ENCODE results near the gene SPRR2F. TPM values are rescaled to one million over a fixed set of nuclear protein-coding genes. Genes with fewer than 3 reads are reported as not detected.

The SPRR2F gene
- total and polyA plus RNA-seq, 2 donors (not counting 1 experiment from before 2014, with no cell fraction given): not detected

- Histone ChIP-seq H3K36me3 (replicated peaks in 1 of 2; ENCODE audit: control extremely low read depth in 1 of 2, control insufficient read depth in 1 of 2, extremely low read depth in 1 of 2, insufficient read depth in 2 of 2, low read length in 1 of 2) (no peaks in the 10 kb centered on the region), H3K9me3 (ENCODE audit: control extremely low read depth in 1 of 3, control insufficient read depth in 2 of 3, insufficient read depth in 1 of 3, low read length in 2 of 3) (peaks cover 0 to 3% (median 0%) of the 10 kb centered on the region in 3 donors), H3K4me3 (ENCODE audit: control extremely low read depth in 1 of 5, extremely low read depth in 1 of 5, insufficient read depth in 1 of 5, low read depth in 2 of 5, low read length in 4 of 5) (no peak overlapping the region), H2AFZ (ENCODE audit: insufficient read depth, low read depth, low read length, poor library complexity, severe bottlenecking) (no peak overlapping the region), H3K9ac (ENCODE audit: low read length) (no peak overlapping the region), H3K79me2 (ENCODE audit: control insufficient read depth, insufficient read depth, low read length) (no peaks in the 10 kb centered on the region), H3K4me1 (ENCODE audit: control insufficient read depth in 2 of 2, insufficient read depth in 2 of 2, low read length in 2 of 2) (no peaks in the 10 kb centered on the region), H3K4me2 (replicated peaks; ENCODE audit: low read depth, low read length, poor library complexity, severe bottlenecking) (no peak overlapping the region), H3K27me3 (replicated peaks in 1 of 4; ENCODE audit: control extremely low read depth in 1 of 4, control insufficient read depth in 3 of 4, insufficient read depth in 4 of 4, low read length in 3 of 4) (no peaks in the 10 kb centered on the region), H4K20me1 (ENCODE audit: control insufficient read depth, insufficient read depth, low read length, poor library complexity, severe bottlenecking) (no peaks in the 10 kb centered on the region), H3K27ac (ENCODE audit: low read length in 2 of 2) (no peak overlapping the region)
- Mint-ChIP-seq H3K4me1 (no peaks in the 10 kb centered on the region), H3K27ac (no peak overlapping the region), H3K9me3 (ENCODE audit: insufficient read depth) (no peaks in the 10 kb centered on the region), H3K27me3 (peaks cover 29% of the 10 kb centered on the region), H3K4me3 (no peak overlapping the region)
- intact Hi-C loops (cut with micrococcal nuclease): no loop called here
- ATAC-seq (ENCODE audit: low read depth): no peak
- TF ChIP-seq EZH2 (IDR thresholded peaks at IDR 0.05; ENCODE audit: borderline replicate concordance, insufficient read depth, low read depth, low read length, poor library complexity, severe bottlenecking) (no peak), CTCF (IDR thresholded peaks at IDR 0.05) (no peak)
- POLR2A ChIA-PET: no interaction called here
- CTCF ChIA-PET: no interaction called here
- 100% methylated on average over 1 of the region's 1 CpG for WGBS (ENCODE audit: insufficient coverage)
- DNase-seq: no peak
Measured at GRCh38 chr1:153087652-153088051, 25.7 kb downstream of the SPRR2F start.

- Mint-ChIP-seq H3K27ac (no peak overlapping the region), H3K9me3 (ENCODE audit: insufficient read depth) (peaks cover 5% of the 10 kb centered on the region), H3K27me3 (peaks cover 38% of the 10 kb centered on the region), H3K4me1 (no peaks in the 10 kb centered on the region), H3K4me3 (no peak overlapping the region)
- Histone ChIP-seq H3K27ac (ENCODE audit: low read length in 2 of 2) (no peak overlapping the region), H3K9ac (ENCODE audit: low read length) (no peak overlapping the region), H3K9me3 (ENCODE audit: control extremely low read depth in 1 of 3, control insufficient read depth in 2 of 3, insufficient read depth in 1 of 3, low read length in 2 of 3) (peaks cover 0 to 3% (median 0%) of the 10 kb centered on the region in 3 donors), H3K4me1 (ENCODE audit: control insufficient read depth in 2 of 2, insufficient read depth in 2 of 2, low read length in 2 of 2) (no peaks in the 10 kb centered on the region), H3K4me3 (ENCODE audit: control extremely low read depth in 1 of 5, extremely low read depth in 1 of 5, insufficient read depth in 1 of 5, low read depth in 2 of 5, low read length in 4 of 5) (no peak overlapping the region), H3K79me2 (ENCODE audit: control insufficient read depth, insufficient read depth, low read length) (no peaks in the 10 kb centered on the region), H3K4me2 (replicated peaks; ENCODE audit: low read depth, low read length, poor library complexity, severe bottlenecking) (no peak overlapping the region), H4K20me1 (ENCODE audit: control insufficient read depth, insufficient read depth, low read length, poor library complexity, severe bottlenecking) (no peaks in the 10 kb centered on the region), H3K27me3 (replicated peaks in 1 of 4; ENCODE audit: control extremely low read depth in 1 of 4, control insufficient read depth in 3 of 4, insufficient read depth in 4 of 4, low read length in 3 of 4) (no peaks in the 10 kb centered on the region), H3K36me3 (replicated peaks in 1 of 2; ENCODE audit: control extremely low read depth in 1 of 2, control insufficient read depth in 1 of 2, extremely low read depth in 1 of 2, insufficient read depth in 2 of 2, low read length in 1 of 2) (no peaks in the 10 kb centered on the region), H2AFZ (ENCODE audit: insufficient read depth, low read depth, low read length, poor library complexity, severe bottlenecking) (no peak overlapping the region)
- ChIA-PET CTCF (no interaction called here), POLR2A (no interaction called here)
- ATAC-seq (ENCODE audit: low read depth): no peak
- TF ChIP-seq CTCF (IDR thresholded peaks at IDR 0.05) (no peak), EZH2 (IDR thresholded peaks at IDR 0.05; ENCODE audit: borderline replicate concordance, insufficient read depth, low read depth, low read length, poor library complexity, severe bottlenecking) (no peak)
- WGBS (ENCODE audit: insufficient coverage): 100% methylated on average over 1 of the region's 3 CpGs
- DNase-seq: no peak
- intact Hi-C loops (cut with micrococcal nuclease): no loop called here
Measured at GRCh38 chr1:153081736-153082135, 31.6 kb downstream of the SPRR2F start.

Data from B cell (primary cell).